Mesodermal cell (in vitro differentiated cells): Measurements from ENCODE around the gene LRSAM1.
A peak's percentile ranks its signal among the peaks of the same experiment; 100 is the strongest.

Experiments used
- H3K27ac ChIP-seq: 2 replicates; pipeline ENCODE4 v1.7.0; 2013; ENCODE audit warnings: mild to moderate bottlenecking, low read depth, low read length, moderate library complexity; ENCODE audit not compliant: severe bottlenecking
- H3K36me3 ChIP-seq: 2 replicates; pipeline ENCODE4 v1.7.1; 2013; ENCODE audit warnings: mild to moderate bottlenecking, low read length, moderate library complexity; ENCODE audit not compliant: control insufficient read depth, insufficient read depth
- H3K4me1 ChIP-seq: one replicate; pipeline ENCODE4 v1.7.1; 2013; ENCODE audit warnings: mild to moderate bottlenecking, low read length; ENCODE audit not compliant: insufficient read depth, control insufficient read depth, poor library complexity, severe bottlenecking
- H3K4me3 ChIP-seq: 2 replicates; pipeline ENCODE4 v1.7.0; 2013; ENCODE audit warnings: low read length, control low read depth, mild to moderate bottlenecking; ENCODE audit not compliant: insufficient read depth, poor library complexity, severe bottlenecking; ENCODE audit errors: extremely low read depth
- H3K9me3 ChIP-seq: 2 replicates; pipeline ENCODE4 v1.7.1; 2013; ENCODE audit warnings: mild to moderate bottlenecking, low read length, moderate library complexity; ENCODE audit not compliant: control insufficient read depth
- WGBS, 2 experiments: methylation state at CpG; one replicate each; pipeline ENCODE4 v1.1.5; 2013; ENCODE audit warnings: missing lambda C conversion rate in 2 of 2; ENCODE audit not compliant: insufficient coverage in 2 of 2; 5-methylcytosine and 5-hydroxymethylcytosine counted together

LRSAM1 gene

DNA sequence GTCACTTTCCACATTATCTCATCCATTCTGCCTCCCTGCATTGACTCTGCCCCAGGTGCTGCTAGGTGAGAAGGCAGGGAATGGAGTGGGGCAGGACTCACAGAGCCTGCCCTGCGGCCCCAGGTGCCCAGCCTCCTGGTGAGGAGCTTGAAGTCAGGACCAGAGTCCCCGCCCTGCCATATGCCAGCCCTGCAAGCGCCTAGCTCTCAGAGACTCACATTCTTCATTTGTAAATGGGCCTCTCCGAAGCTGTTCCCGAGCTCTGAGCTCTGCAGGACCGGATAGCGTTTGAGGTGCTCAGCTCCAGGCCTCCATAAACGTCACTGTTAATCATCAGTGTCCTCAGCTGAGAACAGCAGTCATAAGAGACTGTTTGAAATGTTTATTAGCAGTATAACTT lies 85.7 kb downstream of the LRSAM1 start:
- Histone ChIP-seq H3K4me1 (peaks cover 42% of the 10 kb centered on the region), H3K27ac (no peak overlapping the region), H3K9me3 (no peaks in the 10 kb centered on the region), H3K36me3 (peaks cover 53% of the 10 kb centered on the region), H3K4me3 (no peak overlapping the region)
- 44 to 60% methylated on average over 5 to 8 of the region's 8 CpGs for WGBS, 2 experiments

DNA sequence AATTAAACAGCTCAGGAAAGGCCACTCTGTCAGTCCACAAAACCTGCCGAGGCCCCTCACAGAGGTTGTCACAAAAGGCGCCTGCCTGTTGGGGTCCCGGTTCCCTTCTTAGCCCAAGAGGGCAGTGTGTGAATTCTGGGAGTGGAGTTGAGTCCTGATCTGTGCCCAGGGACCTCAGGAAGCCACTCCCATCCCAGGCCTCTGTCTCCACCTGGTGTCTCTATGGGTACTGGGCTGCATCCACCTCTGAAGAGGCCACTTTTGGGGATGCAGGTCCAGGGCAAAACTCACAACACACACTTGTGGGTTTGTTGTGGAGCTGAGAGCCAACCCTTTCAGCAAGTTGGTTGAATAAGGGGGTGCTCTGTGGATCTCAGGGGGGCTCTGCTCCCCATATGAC lies 86.5 kb downstream of the LRSAM1 start:
- H3K27ac ChIP-seq = no peak overlapping the region
- peaks cover 48% of the 10 kb centered on the region for H3K4me1 ChIP-seq
- H3K4me3 ChIP-seq = no peak overlapping the region
- WGBS, 2 experiments = 83 to 87% methylated on average over 1 to 2 of the region's 3 CpGs
- H3K36me3 ChIP-seq = peaks cover 51% of the 10 kb centered on the region
- H3K9me3 ChIP-seq = no peaks in the 10 kb centered on the region

- no peak overlapping the region for H3K4me3 ChIP-seq
- peaks cover 57% of the 10 kb centered on the region for H3K36me3 ChIP-seq
- H3K4me1 ChIP-seq = peaks cover 48% of the 10 kb centered on the region
- H3K9me3 ChIP-seq = no peaks in the 10 kb centered on the region
- no peak overlapping the region for H3K27ac ChIP-seq
- WGBS, 2 experiments = 100% methylated on average over 1 of the region's 4 CpGs
Measured at GRCh38 chr9:127538849-127539258, 87.5 kb downstream of the LRSAM1 start.

GRCh38 chr9:127539259-127539981 lies 88.1 kb downstream of the LRSAM1 start:
- Histone ChIP-seq H3K9me3 (no peaks in the 10 kb centered on the region), H3K4me3 (no peak overlapping the region), H3K4me1 (peaks cover 48% of the 10 kb centered on the region), H3K36me3 (peaks cover 54% of the 10 kb centered on the region), H3K27ac (peak overlapping the region; percentile 29)
- 90 to 93% methylated on average over 10 to 13 of the region's 17 CpGs for WGBS, 2 experiments

DNA sequence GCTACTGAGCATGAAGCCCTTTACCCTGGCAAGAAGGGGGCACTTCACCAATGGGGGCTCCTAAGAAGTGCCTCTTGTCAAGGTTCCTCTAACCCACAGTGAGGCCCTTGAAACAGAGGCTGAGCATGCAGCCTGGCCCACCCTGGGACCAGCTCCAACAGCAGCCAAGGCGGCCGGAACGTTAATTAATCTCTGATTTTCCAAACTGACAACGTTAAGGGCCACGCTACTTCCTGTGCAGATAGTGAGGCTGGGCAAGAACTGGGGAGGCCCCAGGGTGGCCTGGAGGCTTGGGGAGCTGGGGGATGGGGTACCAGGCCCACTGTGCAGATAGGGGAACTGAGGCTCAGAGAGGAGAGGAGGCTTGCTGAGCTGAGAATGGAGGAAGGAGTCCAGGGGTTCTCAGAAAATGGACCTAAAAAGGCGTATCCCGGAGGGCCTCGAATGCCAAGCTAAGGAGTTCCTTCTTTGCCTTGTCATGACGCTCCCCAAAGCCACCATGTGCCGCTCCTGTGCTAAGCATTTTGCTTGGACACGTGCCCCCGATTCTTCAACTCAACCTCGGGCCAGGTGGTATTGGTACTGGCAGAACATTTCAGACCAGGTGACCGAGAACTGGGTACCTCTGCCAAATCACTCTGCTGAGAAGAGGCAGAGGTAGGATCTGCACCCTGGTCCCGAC lies 88.8 kb downstream of the LRSAM1 start:
- H3K27ac ChIP-seq = no peak overlapping the region
- peaks cover 52% of the 10 kb centered on the region for H3K36me3 ChIP-seq
- H3K9me3 ChIP-seq = no peaks in the 10 kb centered on the region
- WGBS, 2 experiments = 95 to 97% methylated on average over 14 to 15 of the region's 15 CpGs
- H3K4me1 ChIP-seq = peaks cover 48% of the 10 kb centered on the region
- no peak overlapping the region for H3K4me3 ChIP-seq

- H3K9me3 ChIP-seq = no peaks in the 10 kb centered on the region
- 90 to 96% methylated on average over 7 to 13 of the region's 13 CpGs for WGBS, 2 experiments
- peaks cover 52% of the 10 kb centered on the region for H3K4me1 ChIP-seq
- no peak overlapping the region for H3K4me3 ChIP-seq
- H3K36me3 ChIP-seq = peaks cover 47% of the 10 kb centered on the region
- no peak overlapping the region for H3K27ac ChIP-seq
Measured at GRCh38 chr9:127540664-127541041, 89.3 kb downstream of the LRSAM1 start.

GRCh38 chr9:127541176-127541575 lies 89.9 kb downstream of the LRSAM1 start:
- 90 to 99% methylated on average over 5 to 6 of the region's 7 CpGs for WGBS, 2 experiments
- Histone ChIP-seq H3K4me3 (no peak overlapping the region), H3K36me3 (peaks cover 45% of the 10 kb centered on the region), H3K4me1 (peaks cover 57% of the 10 kb centered on the region), H3K9me3 (no peaks in the 10 kb centered on the region), H3K27ac (no peak overlapping the region)

GRCh38 chr9:127541865-127542264 lies 90.6 kb downstream of the LRSAM1 start:
- H3K9me3 ChIP-seq = no peaks in the 10 kb centered on the region
- H3K4me3 ChIP-seq = no peak overlapping the region
- H3K4me1 ChIP-seq = peaks cover 59% of the 10 kb centered on the region
- WGBS, 2 experiments = 95 to 97% methylated on average over 5 to 8 of the region's 8 CpGs
- no peak overlapping the region for H3K27ac ChIP-seq
- peaks cover 45% of the 10 kb centered on the region for H3K36me3 ChIP-seq

DNA sequence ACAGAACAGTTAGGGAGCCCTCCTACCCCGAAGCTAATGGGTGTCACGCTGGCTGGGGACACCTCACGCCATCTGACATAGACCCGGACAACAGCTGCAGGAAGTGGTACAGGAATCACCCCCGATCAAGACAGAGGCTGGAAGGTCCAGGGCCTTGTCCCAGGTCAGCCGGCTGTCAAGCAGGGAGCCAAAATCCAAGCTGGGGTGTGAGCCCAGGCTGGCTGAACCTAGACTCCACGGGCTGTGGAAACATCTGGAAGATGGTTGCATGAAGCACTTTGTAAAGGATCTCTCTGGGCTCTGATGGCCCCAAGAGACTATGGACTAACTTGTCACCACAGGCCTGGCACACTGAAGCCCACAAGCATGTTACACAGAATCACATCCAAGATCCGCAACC lies 91.9 kb downstream of the LRSAM1 start:
- Histone ChIP-seq H3K27ac (no peak overlapping the region), H3K36me3 (peaks cover 41% of the 10 kb centered on the region), H3K4me3 (no peak overlapping the region), H3K4me1 (peaks cover 50% of the 10 kb centered on the region), H3K9me3 (no peaks in the 10 kb centered on the region)
- 94 to 96% methylated on average over 7 to 8 of the region's 8 CpGs for WGBS, 2 experiments

DNA sequence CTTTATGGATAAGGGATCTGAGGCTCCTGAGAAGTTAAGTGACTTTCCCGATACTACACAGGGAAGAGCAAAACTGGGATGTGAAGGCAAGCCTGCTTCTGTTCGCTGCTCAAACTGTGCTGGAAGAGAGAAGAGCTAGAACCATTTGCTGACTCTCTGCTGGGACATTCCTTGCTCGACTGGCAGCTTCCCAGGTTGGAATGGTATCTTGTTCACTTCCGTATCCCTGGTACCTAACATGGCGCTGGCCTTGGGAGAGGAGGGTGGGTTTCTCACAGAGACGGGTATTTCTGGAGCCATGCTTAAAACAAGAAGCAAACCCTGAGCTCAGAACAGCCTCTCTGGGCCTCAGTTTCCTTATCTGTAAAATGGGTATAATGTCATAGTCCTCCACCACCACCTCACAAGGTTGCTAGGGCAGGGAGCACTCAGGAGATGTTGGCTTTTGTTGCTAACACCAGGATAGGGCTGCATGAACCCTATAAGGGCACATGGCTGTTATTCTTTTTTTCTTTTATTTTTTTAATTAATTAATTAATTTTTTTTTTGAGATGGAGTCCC lies 92.7 kb downstream of the LRSAM1 start:
- H3K4me3 ChIP-seq = no peak overlapping the region
- no peaks in the 10 kb centered on the region for H3K9me3 ChIP-seq
- WGBS, 2 experiments = 88 to 90% methylated on average over 3 to 4 of the region's 6 CpGs
- peaks cover 41% of the 10 kb centered on the region for H3K4me1 ChIP-seq
- H3K36me3 ChIP-seq = peaks cover 48% of the 10 kb centered on the region
- H3K27ac ChIP-seq = no peak overlapping the region
